Measurements from ENCODE around the gene NR5A1. TPM values are rescaled to one million over a fixed set of nuclear protein-coding genes. Genes with fewer than 3 reads are reported as not detected.

NR5A1 gene
- total and polyA plus RNA-seq, 7 donors = 0.03 to 0.60 TPM; not detected in 5

GRCh38 chr9:124487260-124488182 lies 19.7 kb downstream of the NR5A1 start:
- H3K4me3 ChIP-seq = no peak overlapping the region
- WGBS, 2 donors = 40 to 56% methylated on average over 40 of the region's 40 CpGs
- H3K9me3 ChIP-seq = no peaks in the 10 kb centered on the region
- no peaks in the 10 kb centered on the region for H3K36me3 ChIP-seq
- H3K27ac ChIP-seq = no peak overlapping the region
- no peaks in the 10 kb centered on the region for H3K4me1 ChIP-seq
- TF ChIP-seq CTCF (IDR thresholded peaks at IDR 0.05) (no peak), POLR2AphosphoS5 (IDR thresholded peaks at IDR 0.05) (no peak), POLR2A (IDR thresholded peaks at IDR 0.05) (no peak), EP300 (IDR thresholded peaks at IDR 0.05) (no peak)
- peaks cover 8 to 69% (median 35%) of the 10 kb centered on the region in 3 donors for H3K27me3 ChIP-seq
- no peak for DNase-seq
- intact Hi-C loops (cut with DNase I) = no loop called here

DNA sequence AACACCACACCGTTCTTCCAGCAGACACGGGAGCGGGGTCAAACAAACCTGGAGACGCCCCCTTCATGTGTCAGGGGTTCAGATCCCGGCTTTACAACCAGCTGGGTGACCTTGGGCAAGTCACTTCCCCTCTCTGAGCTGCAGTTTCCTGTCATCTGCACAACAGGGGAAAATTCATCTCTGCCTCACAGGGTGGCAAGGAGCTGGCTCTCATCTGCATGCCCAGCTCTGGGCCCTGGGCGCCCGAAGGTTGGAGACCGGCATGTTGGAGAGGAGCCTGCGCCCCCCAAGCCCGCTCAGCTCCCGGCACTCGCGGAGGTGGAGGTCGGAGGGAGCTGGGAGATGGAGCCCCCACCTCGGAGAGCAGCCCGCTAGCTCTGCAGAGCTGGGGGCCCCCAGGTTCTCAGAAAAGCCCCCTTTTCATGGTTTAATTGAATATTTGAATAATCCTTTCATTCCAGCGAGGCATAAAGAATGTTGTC lies 20.4 kb downstream of the NR5A1 start:
- no peaks in the 10 kb centered on the region for H3K9me3 ChIP-seq
- WGBS, 2 donors = 48 to 66% methylated on average over 17 of the region's 17 CpGs
- H3K4me3 ChIP-seq = no peak overlapping the region
- TF ChIP-seq EP300 (IDR thresholded peaks at IDR 0.05) = no peak
- no peak for TF ChIP-seq CTCF (IDR thresholded peaks at IDR 0.05)
- no peak for TF ChIP-seq POLR2AphosphoS5 (IDR thresholded peaks at IDR 0.05)
- no peak for TF ChIP-seq POLR2A (IDR thresholded peaks at IDR 0.05)
- H3K27me3 ChIP-seq = peaks cover 8 to 67% (median 33%) of the 10 kb centered on the region in 3 donors
- DNase-seq = no peak
- no peaks in the 10 kb centered on the region for H3K4me1 ChIP-seq
- no peak overlapping the region for H3K27ac ChIP-seq
- intact Hi-C loops (cut with DNase I) = no loop called here
- H3K36me3 ChIP-seq = no peaks in the 10 kb centered on the region

DNA sequence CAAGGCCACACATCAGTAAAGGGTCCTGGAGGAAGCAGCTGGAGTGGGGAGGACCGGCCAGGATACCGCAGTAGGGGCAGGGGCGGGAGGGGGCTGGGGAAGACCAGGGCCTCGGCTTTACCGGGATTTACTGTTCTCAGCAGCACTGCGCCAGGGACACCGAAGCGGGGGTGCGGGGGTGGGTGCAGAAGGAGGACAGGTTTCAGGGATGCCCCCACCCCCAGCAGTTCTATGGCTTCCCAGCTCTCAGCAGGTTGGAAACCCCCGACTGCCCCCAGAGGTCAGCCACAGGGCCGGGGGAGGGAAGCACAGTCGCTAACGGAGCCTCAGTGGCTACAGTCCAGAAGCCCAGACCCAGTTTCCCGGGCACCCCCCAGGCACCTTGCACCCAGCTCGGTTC lies 21.3 kb downstream of the NR5A1 start:
- DNase-seq = no peak
- Histone ChIP-seq H3K9me3 (no peaks in the 10 kb centered on the region), H3K27me3 (peaks cover 8 to 69% (median 26%) of the 10 kb centered on the region in 3 donors), H3K4me3 (no peak overlapping the region), H3K4me1 (no peaks in the 10 kb centered on the region), H3K36me3 (no peaks in the 10 kb centered on the region), H3K27ac (no peak overlapping the region)
- 64 to 73% methylated on average over 15 of the region's 15 CpGs for WGBS, 2 donors
- intact Hi-C loops (cut with DNase I) = no loop called here
- no peak for TF ChIP-seq POLR2A (IDR thresholded peaks at IDR 0.05)
- TF ChIP-seq CTCF (IDR thresholded peaks at IDR 0.05) = no peak
- TF ChIP-seq EP300 (IDR thresholded peaks at IDR 0.05) = no peak
- TF ChIP-seq POLR2AphosphoS5 (IDR thresholded peaks at IDR 0.05) = no peak

DNA sequence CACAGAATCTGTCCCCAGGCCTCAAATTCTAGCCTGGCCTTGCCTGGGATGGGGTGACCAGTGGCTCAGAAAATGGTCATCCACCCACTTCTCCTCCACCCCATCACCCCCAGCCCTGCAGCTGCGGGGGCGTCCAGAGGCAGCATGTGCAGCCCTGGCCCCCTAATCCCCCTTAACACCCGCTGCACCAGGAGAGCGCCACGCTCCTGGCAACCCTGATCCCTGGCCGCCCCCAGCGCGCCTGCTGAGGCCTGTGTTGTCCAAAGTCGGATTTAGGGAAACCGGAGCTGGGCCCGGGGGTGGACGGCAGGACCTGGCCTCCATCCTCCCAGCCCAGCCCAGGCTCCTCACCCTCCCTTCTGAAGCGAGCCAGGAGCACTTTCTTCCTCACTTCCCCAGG lies 22.0 kb downstream of the NR5A1 start:
- Histone ChIP-seq H3K27me3 (peaks cover 8 to 70% (median 29%) of the 10 kb centered on the region in 3 donors), H3K4me3 (no peak overlapping the region), H3K36me3 (no peaks in the 10 kb centered on the region), H3K9me3 (no peaks in the 10 kb centered on the region), H3K4me1 (no peaks in the 10 kb centered on the region), H3K27ac (no peak overlapping the region)
- TF ChIP-seq POLR2A (IDR thresholded peaks at IDR 0.05) (no peak), CTCF (IDR thresholded peaks at IDR 0.05) (no peak), POLR2AphosphoS5 (IDR thresholded peaks at IDR 0.05) (no peak), EP300 (IDR thresholded peaks at IDR 0.05) (no peak)
- DNase-seq = no peak
- intact Hi-C loops (cut with DNase I) = no loop called here
- WGBS, 2 donors = 77 to 78% methylated on average over 13 of the region's 13 CpGs

All from sigmoid colon (tissue), 7 donors.